PC-3 (cell line): ENCODE data around the gene DELE1.

Source experiments
- EZH2 ChIP-seq: fragments of 300-600 bp; sonication (generic); IDR thresholded peaks from one replicate; pipeline ENCODE4 v1.6.1; 2017; ENCODE audit warnings: antibody characterized with exemption, mild to moderate bottlenecking, low read length; ENCODE audit not compliant: unreplicated experiment
- EZH2phosphoT487 ChIP-seq: fragments of 300-600 bp; sonication (generic); IDR thresholded peaks from 2 replicates; pipeline ENCODE4 v1.6.1; 2018; ENCODE audit warnings: mild to moderate bottlenecking, antibody characterized with exemption, low read length, borderline replicate concordance
- TF ChIP-seq, protein P1 (sequence below): fragments of 300-600 bp; sonication (generic); conservative IDR thresholded peaks from 2 replicates; pipeline ENCODE4 v1.5.1; 2017; ENCODE audit warnings: antibody characterized with exemption, low read depth, mild to moderate bottlenecking, low read length

DNA sequence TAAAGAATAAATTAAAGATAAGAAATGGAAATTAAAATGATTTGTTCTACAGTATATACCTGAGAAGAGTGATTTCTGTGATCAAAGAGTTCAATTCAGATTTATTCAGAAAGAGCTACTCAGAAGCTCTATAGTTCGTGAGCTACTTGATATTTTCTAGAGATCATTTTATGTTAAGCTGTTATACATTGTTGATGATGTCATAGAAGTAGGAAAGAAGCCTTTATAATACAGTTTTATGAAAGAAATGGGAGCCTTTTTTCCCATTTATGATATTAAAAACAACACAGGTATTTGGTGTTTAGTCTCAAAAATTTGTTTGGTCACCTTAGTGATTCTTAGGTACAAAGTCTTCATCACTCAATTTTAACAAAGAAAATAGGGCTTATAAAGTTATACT, 66.0 kb downstream of the DELE1 start:
- TF ChIP-seq, protein P1, sequence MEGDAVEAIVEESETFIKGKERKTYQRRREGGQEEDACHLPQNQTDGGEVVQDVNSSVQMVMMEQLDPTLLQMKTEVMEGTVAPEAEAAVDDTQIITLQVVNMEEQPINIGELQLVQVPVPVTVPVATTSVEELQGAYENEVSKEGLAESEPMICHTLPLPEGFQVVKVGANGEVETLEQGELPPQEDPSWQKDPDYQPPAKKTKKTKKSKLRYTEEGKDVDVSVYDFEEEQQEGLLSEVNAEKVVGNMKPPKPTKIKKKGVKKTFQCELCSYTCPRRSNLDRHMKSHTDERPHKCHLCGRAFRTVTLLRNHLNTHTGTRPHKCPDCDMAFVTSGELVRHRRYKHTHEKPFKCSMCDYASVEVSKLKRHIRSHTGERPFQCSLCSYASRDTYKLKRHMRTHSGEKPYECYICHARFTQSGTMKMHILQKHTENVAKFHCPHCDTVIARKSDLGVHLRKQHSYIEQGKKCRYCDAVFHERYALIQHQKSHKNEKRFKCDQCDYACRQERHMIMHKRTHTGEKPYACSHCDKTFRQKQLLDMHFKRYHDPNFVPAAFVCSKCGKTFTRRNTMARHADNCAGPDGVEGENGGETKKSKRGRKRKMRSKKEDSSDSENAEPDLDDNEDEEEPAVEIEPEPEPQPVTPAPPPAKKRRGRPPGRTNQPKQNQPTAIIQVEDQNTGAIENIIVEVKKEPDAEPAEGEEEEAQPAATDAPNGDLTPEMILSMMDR: no peak
- TF ChIP-seq EZH2 (no peak), EZH2phosphoT487 (no peak)
